Astrocyte (in vitro differentiated cells and primary cell): Measurements from ENCODE around the gene HOXB1.

Experiments used
- EZH2 ChIP-seq: IDR thresholded peaks from 2 replicates; pipeline ENCODE4 v1.6.1; 2012; ENCODE audit warnings: mild to moderate bottlenecking, low read length, inconsistent platforms; ENCODE audit not compliant: insufficient read depth
- TF ChIP-seq, protein P1 (sequence below): IDR thresholded peaks from 2 replicates; pipeline ENCODE4 v1.5.1; 2011; ENCODE audit warnings: low read depth, mild to moderate bottlenecking, inconsistent platforms, low read length, moderate library complexity; ENCODE audit not compliant: insufficient read depth

DNA sequence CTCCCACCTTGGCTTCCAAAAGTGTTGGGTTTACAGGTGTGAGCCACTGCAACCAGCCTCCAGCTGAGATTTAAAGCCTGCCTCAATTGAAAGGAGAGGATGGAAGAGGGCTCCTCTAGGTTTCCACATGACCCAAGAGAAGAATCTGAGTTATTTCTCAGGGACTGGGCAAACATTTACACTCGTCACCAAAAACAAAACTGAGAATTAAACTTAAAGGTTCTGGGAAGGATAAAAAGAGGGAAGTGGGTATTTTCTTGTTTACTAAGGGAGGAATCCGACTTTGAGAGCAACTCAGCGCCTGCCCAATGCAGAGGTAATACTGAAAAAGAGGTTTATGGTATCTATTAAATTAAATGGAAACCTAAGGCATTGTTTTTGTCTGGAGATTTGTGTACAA lies 13.3 kb downstream of the HOXB1 start:
- TF ChIP-seq, protein P1, sequence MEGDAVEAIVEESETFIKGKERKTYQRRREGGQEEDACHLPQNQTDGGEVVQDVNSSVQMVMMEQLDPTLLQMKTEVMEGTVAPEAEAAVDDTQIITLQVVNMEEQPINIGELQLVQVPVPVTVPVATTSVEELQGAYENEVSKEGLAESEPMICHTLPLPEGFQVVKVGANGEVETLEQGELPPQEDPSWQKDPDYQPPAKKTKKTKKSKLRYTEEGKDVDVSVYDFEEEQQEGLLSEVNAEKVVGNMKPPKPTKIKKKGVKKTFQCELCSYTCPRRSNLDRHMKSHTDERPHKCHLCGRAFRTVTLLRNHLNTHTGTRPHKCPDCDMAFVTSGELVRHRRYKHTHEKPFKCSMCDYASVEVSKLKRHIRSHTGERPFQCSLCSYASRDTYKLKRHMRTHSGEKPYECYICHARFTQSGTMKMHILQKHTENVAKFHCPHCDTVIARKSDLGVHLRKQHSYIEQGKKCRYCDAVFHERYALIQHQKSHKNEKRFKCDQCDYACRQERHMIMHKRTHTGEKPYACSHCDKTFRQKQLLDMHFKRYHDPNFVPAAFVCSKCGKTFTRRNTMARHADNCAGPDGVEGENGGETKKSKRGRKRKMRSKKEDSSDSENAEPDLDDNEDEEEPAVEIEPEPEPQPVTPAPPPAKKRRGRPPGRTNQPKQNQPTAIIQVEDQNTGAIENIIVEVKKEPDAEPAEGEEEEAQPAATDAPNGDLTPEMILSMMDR, result no peak
- TF ChIP-seq EZH2, result no peak
